Measurements from ENCODE around the gene ZIC5.

ZIC5 gene

DNA sequence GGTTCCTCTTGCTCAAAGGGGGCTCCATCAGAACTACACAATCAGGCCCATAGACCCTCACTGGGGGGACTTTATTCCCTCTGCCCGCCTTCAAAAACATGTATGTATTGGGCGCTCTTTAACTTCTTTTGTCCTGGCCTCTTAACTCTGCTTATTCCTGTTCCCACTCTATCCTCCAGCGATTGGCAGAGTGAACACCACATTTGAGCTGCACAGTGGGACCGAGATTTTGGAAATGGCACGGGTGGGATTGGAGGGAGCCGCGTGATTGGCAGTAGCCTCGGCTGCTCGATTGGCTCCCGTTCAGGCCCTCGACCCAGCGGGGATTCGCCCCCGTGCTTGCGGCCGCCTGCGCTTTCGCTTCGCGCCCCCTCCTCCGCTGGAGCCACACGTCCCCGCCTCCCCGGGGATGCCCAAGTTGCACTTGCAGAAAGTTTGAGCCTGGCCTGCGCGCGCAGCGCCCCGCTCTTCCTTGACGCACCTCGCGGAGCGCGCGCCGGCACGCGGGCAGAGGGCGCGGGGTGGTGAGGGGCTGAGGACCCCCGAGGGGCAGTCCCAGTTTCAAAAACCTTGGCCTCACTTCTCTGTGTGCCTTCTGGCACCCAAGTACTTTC, at the start of gene ZIC5:
TSS of gene ZIC5 (minus strand) at position 192 of the 614 bp plus-strand sequence. CDS start at position 28, 164 bp downstream.
- DNase-seq (ENCODE audit: low read depth in 2 of 2) = no peak

DNA sequence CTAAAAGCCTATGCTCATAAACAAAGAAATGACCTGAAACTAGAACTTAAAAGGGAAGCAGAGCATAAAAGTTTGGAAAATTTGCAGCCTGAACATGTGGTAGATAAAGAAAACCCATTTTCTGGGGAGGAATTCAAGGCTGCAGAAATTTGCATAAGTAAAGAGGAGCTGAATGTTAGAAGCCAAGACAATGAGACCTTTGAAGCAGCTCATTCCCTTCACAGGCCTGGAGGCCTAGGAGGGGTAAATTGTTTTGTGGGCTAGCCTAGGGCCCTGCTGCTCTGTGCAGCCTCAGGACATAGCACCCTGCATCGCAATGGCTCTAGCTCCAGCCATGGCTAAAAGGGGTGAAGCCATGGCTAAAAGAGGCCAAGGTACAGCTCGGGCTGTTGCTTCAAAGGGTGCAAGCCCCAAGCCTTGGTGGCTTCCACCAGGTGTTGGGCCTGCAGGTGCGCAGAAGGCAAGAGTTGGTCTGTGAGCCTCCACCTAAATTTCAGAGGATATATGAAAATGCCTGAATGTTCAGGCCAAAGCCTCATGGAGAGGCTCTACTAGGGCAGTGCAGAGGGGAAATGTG, 48.3 kb upstream of the ZIC5 start:
- no peak for DNase-seq (ENCODE audit: low read depth in 2 of 2)

DNA sequence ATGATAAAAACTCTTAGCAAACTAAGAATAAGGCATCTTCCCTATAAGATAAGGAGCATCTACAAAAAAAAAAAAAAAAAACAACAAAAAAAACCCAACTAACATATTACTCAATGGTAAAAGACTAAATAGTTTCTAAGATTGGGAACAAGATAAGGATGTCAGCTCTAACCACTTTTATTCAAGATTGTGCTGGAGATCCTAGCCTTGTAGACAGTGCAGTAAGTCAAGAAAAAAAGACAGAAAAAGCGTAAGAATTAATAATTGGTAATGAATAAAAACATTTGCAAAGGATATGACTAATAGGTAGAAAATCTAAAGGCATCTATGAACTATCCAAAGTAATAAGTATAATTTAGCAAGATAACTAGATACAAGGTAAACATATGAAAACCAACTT, 43.1 kb upstream of the ZIC5 start:
- no peak for DNase-seq (ENCODE audit: low read depth in 2 of 2)

DNA sequence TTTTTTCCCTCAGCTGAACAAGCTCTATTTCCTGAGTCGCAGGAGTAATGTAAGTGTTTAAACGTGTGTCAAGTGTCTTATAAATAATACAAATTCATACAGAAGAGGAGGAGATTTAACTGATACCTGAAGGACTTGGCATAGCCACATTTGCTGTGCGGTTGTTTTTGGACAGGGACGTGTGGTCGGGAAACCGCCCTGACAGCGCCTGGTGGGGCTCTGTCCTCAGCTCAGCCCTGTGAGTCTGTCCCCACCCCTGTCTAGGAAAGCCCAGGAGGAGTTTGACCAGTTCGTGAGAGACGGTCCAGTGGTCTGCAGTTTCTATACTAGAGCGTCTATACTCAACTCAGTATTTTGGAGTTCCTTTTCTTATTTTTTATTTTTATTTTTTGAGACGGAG, 26.7 kb upstream of the ZIC5 start:
- no peak for DNase-seq (ENCODE audit: low read depth in 2 of 2)

DNA sequence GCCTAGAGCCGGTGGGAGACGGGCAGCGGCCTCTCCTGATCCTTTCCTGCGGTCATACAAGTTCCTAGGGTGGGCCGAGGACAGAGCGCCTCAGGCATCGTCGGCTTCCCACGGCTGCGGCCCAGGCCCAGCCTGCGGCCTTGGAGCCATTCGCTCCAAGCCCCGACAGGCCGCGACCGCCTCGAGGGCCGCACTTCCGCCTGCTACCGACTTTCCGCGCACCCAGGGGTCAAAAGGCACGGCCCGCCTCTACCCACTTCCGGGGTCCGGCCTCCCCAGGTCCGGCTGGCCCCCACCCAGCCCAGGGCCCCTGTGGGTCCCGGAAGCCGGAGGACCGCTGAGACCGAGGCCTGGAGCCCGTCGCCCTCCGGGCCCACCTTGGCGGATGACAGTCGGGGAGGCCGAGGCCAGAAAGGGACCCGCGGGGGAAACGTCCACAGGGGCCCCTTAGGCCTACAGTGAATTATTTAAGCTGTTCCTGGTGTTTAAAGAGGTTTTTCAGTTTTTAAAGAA, 26.2 kb upstream of the ZIC5 start:
- no peak for DNase-seq (ENCODE audit: low read depth in 2 of 2)

DNA sequence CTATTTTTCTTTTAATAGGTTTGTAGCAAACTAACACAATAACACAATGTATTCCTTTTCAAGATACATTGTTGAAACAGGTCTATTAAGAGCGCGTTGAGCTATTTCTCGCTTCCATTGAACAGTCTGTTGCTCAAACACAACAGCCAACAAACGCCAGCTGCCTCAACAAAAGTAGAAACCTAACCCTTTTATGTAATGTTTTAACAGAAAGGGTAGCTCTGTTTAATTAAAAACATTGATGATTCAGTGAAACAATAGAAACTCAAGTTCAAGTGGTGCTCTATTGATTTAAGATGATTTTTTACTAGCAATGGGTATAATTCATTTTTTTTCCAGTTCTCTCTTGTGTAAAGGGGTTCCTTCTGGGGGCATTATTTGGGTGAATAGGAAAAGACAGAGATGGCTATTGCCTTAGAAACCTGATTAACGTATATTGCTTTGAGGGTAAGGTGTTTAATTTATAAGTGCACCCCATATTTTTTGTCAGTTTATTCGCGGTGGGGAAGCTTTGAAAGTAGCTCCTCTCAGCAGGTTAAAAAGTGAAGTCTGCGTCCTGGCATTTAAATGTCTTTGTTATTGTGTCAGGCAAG, 24.9 kb upstream of the ZIC5 start:
- no peak for DNase-seq (ENCODE audit: low read depth in 2 of 2)

DNA sequence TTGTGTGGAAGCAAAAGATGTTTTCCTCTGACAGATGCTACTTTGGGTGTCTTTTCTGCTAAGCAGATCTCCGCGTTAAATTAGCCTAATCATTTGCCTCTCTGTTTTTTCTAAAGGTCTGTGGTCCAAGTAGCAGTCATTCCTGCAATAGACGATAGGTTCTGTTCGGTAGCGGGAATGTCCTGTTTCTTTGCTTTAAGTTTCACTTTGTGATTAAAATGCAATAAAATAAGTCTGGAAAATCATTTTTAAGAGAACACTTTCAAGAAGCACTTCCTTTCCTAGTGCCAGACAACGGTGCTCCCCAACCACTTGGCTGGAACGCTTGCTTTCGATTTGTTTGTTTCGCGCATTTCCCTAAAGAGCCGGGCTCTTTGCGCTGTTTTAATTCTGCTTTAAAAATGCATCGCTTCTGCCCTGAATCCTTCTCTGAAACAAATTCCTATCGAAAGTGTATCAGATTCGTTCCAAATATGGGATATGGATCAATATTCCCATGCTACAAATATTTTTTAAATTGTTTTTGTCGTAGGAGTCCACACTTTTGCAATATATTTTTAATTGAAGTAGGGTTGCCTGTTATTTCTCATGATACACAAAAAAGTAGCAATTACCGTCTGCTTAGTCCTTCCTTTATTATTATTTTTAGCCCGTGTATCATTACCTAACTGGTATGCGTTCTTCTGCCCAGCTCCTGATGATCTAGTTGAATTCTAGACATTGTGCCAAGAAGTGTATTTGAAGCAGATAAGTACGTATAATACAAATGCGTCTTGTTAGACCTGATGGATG, 24.2 kb upstream of the ZIC5 start:
- DNase-seq (ENCODE audit: low read depth in 2 of 2) = no peak

DNA sequence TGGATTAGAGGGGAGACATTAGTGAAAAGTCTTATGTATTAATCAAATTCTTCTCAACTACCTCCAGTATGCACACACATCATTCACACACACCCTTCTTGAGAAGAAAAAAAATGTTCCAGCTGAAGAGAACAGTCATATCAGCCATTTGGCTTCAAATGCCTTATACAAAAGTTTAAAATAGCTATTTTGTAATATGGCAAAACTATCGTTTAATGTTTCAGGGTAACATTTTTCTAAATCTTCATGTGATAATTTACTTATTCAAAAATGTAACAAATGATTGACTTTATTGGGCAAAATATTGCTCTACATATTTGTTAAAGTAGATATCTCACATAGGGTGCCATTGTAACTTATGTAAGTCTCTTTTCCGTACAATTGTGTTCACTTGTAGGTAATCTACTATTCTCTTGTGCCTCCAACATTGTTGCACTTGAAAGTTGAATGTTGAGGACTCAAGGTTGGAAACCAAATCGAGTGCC, 23.6 kb upstream of the ZIC5 start:
- no peak for DNase-seq (ENCODE audit: low read depth in 2 of 2)

DNA sequence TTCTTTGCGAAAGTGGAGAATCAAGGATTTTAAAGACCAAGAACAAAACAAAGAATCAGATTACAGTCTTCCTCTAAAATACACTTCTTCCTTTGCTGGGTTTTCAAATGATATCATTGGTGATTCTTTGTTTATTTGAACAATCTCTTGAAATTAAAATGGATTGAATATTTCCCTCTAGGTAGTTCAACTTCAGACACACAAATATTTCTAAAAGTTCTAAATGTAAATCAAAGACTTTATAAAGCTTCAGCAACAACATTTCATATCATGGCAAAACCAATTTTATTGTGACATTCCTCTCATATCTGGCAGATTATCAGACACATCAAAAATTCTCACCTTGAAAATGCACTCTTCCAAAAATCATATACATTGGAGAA, 23.1 kb upstream of the ZIC5 start:
- no peak for DNase-seq (ENCODE audit: low read depth in 2 of 2)

DNA sequence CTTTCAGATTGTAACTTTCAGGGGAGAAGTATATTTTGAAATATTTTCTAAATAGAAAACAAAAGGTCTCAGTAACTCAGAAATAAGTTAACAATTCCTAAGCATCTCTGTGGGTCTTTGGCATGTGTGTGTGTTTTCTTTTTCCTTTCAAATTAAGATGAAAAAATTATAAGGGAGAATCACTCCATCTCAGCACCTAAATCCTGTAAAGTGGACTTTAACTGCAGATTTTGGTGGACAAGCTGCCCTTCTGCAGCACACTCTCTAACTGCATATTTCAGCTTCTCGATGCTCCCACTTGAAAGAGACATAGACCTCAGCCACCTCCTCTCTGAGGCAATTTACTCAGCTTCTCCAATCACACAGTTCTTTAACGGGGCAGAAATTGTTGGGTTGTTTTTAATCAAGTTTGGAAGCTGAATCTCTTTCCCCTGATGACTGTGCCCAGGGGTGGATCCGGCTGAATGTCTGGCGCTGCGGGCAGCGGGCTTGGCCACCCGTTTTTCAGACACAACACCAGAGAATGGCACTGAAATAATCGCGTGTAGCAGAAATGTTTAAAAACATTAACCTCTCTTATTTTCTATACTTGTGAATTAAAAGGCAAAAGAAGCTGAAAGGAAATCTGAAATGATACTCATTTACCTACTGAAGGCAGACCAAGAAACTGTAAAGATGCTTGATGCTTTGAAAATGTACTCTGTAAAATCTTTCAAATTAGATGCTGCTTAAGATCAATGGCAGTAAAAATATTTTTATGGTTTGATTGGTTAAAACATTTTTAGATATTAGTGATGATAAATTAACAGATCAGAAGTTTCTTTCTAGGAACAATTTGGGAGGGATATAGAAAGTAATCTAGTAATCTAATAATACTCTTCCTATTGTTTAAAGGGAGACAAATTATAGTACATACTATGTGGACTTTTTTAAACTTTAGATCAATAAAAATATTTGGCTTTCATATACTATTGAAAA, 22.4 kb upstream of the ZIC5 start:
- DNase-seq (ENCODE audit: low read depth in 2 of 2) = no peak

DNA sequence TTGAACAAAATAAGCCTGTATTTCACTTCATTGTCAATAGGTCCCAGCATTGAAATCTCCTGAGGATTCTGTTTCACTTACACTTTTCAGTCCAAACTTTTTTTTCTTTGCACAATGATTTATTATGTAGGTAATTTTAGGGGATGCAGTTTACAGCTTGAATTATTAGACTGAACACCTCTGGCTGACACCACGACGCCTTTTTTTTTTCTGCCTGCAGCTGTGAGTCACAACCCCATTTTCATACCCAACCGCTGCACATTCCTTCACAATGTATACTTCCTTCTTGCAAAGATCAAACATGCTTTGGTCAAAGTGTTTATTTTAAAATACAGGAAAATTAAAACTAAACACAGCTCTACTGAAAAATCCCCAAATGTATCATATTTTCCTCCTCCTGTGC, 21.4 kb upstream of the ZIC5 start:
- DNase-seq (ENCODE audit: low read depth in 2 of 2) = no peak

DNA sequence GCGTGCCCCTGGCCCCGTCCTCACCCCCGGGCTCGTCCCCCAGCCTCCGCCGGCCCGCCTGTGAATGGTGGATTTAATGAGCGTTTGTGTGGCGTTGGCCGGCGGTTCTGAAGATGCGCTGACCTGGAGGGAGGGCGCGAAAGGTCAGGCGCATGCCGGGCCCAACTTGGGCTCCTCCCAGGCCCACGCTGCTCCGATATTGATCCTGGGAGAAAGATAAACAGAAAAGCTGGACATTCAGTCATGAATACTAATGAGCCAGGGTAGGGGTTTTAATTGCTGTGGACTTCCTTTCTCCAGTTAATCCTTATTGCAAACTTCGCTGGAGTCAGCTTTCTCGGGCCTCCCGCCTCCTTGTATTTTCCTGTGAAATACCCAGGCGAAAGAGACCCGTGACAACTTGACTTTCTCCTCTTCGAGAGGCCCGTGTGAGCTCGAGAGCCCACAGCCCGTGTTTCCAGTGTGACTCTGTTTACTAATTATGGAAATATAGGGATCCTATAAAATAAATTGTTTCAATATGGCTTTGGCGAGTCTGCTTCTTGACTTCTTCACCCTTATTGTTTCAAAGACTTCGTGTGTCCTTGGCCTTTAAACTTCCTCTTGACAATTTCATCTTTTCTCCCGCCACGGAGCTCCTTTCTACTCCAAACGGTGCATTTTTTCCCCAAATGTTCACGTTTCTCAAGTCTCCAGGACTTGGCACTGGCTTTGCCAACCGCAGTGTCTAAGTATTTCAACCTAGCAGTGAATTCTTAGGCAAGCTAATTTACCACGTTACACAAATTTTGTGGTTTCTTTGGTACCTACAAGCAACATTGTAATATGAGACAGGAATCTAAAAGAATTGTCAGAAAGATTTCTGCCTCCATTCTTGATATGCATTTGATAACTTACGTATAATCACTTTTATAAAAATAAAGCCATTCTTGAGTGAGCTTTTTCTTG, 20.5 kb upstream of the ZIC5 start:
- no peak for DNase-seq (ENCODE audit: low read depth in 2 of 2)

DNA sequence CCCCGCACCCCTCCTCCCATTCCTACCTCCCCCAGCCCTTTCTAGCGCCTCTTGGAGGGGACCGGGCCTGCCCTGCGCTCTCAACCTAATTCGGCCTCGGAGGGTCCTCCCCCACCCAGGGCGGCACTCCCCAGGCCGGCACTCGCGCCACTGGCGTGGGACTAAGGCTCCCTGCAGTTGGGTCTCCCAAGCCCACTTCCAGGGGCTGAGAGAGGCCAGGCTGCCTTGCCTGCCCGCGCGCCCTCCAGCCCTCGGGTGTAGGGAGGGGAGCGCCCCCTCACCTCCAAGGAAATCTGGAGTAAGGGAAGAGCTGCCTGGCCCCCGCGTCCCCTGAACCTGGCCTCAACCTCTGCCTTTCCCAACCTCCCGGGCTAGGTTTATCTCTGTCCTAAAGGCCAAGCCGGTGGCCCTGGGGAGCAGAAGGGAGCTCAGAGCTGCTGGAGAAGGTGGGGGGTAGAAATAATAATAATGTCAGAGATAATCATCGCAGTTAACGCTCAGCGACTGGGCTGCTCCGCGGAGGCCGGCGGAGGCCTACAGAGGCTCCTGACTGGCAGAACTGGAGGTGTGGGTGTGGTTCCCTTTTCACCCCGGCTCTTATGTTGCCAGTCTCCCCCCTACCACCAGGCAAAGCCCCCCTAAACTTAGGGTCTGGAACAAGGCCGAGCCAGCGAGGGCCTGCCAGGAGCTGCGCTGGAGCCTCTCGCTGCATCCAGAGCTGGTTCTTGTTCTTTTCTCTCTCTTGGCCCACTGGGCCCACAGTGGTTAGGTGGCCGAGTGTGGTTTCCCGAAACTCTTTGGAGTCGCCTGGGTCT, 19.7 kb upstream of the ZIC5 start:
- no peak for DNase-seq (ENCODE audit: low read depth in 2 of 2)

DNA sequence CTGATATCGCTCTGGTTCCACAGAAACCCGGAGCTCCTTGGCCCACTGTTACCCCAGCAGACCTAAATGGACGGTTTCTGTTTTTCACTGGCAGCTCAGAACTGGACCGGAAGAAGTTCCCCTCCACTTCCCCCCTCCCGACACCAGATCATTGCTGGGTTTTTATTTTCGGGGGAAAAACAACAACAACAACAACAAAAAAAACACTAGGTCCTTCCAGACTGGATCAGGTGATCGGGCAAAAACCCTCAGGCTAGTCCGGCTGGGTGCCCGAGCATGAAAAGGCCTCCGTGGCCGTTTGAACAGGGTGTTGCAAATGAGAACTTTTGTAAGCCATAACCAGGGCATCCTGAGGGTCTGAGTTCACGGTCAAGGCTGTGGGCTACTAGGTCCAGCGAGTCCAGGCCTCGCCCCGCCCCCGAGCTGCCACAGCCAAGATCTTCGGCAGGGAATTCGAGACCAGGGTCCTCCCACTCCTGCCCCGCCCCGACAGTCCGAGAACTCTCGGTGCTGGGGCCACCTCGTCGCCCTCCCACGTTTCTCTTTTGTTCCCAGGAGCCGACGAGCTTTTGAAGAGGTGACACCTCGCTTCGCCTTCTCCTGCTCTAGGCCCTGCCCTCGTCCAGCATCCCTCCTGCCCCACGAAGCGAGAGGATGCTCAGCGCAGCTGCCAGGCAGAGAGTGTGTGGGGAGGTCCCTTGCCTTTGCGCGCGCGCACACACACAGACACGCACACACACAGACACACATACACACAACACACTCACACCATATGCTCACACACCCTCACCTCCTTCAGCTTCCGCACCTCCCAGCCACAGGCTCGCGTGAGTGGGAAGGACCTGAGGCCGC, 18.8 kb upstream of the ZIC5 start:
- DNase-seq (ENCODE audit: low read depth in 2 of 2) = no peak

DNA sequence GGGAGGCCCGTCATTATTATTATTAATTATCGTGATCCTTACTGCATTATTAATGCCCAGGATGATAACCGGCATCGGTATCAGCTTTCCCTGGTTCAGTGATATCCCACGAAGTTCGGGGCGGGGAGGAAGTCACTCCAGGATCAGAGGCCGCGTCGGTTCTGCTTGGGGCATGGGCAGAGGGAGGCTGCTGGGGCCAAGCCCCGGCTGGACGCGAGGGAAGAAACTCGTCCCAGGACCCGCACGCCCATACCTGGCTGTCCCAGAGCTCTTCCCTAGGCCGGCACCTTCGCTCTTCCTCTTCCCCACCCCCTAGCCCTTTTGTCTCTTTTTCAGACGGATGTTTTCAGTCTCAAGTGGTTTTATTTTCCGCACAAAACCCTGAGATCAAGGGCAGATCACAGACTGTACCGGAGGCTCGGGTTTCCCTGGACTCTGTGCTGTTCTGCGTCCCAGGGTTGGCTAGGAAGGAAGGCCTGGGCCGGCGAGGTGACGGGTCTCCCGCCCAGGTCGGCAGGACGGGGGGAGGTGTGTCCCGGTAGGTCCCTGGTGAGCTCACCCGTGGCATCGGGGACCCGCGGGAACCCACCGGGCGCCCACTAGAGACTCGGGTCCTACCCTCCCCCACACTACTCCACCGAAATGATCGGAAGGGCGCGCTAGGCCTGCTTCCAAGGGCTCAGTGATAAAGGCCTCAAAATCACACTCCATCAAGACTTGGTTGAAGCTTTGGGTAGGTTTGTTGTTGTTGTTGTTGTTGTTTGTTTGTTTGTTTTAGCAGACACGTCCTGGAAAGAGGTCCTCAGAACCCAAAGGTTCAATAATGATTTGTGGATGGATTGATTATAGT, 17.9 kb upstream of the ZIC5 start:
- no peak for DNase-seq (ENCODE audit: low read depth in 2 of 2)

DNA sequence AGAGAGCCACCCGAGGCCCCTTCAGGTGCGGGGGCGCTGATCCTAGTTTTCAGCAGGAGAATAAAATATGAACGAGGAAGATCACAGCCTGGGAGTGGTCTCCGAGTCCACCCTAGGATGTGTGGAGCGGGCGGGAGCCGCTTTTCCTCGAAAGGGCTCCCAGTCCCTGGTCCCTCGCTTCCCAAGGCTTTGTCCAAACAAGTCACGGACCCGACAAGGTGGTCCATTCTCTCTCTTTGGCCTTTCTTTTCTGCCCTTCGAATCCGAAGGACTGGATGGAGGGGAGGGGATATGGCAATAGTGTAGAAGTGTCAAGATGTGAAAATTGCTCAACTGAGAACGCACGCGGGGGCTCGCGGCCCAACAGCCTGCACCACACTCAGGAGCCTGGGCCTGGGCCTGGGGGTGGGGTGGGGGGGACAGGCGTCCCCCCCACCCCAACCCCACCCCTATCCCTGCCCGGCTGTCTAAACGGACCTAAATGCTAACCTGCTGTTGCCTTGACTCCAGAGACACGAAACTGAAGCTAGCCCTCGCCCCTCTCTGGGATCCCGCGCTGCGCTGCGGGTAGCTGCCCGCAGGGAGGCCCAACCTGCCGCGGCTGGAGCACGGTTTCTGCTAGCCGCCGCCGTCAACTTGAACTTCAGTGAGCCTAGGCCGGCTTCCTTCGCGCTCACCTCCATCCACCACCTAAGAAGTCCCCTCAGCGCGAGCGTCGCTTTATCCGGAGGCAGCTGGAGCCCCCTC, 17.1 kb upstream of the ZIC5 start:
- no peak for DNase-seq (ENCODE audit: low read depth in 2 of 2)
